Measurements from ENCODE around the gene SETD2. TPM values are rescaled to one million over a fixed set of nuclear protein-coding genes. Genes with fewer than 3 reads are reported as not detected.

Gene SETD2
- total and polyA plus RNA-seq, 4 donors = 7.6 to 37.6 (median 19.0) TPM

- no peak for TF ChIP-seq RXRA (IDR thresholded peaks at IDR 0.05)
- TF ChIP-seq GABPA (IDR thresholded peaks at IDR 0.05 in 1 of 2, conservative IDR thresholded peaks at IDR 0.05 in 1 of 2) = no peak
- no peak for TF ChIP-seq RAD21 (IDR thresholded peaks at IDR 0.05)
- no peak for TF ChIP-seq ZBTB33 (IDR thresholded peaks at IDR 0.05)
- TF ChIP-seq HNF4A (conservative IDR thresholded peaks at IDR 0.05) = no peak
- TF ChIP-seq EGR1 (IDR thresholded peaks at IDR 0.05; ENCODE audit: low read depth in 2 of 2) = no peak
- Histone ChIP-seq H3K4me3 (ENCODE audit: low read depth in 1 of 3, low read length in 3 of 3) (no peak overlapping the region), H3K27ac (ENCODE audit: low read depth in 1 of 2, low read length in 2 of 2) (no peak overlapping the region), H3K36me3 (ENCODE audit: control insufficient read depth in 4 of 4, insufficient read depth in 3 of 4, low read depth in 1 of 4, low read length in 3 of 4) (peaks cover 0 to 29% (median 4%) of the 10 kb centered on the region in 4 donors), H3K4me1 (ENCODE audit: control insufficient read depth in 4 of 4, insufficient read depth in 4 of 4, low read length in 3 of 4) (peaks cover 0 to 10% (median 3%) of the 10 kb centered on the region in 4 donors), H3K27me3 (ENCODE audit: control insufficient read depth in 4 of 4, insufficient read depth in 4 of 4, low read length in 3 of 4) (no peaks in the 10 kb centered on the region), H3K9me3 (ENCODE audit: control insufficient read depth in 4 of 4, low read length in 3 of 4) (no peaks in the 10 kb centered on the region), H3K9ac (ENCODE audit: low read depth in 1 of 2, low read length in 2 of 2) (no peak overlapping the region)
- DNase-seq (ENCODE audit: low spot score) = no peak
- 94% methylated on average over 16 of the region's 16 CpGs for WGBS
Measured at GRCh38 chr3:47007482-47008233, 156.3 kb downstream of the SETD2 start.

- DNase-seq (ENCODE audit: low spot score) = no peak
- 94% methylated on average over 3 of the region's 3 CpGs for WGBS
- TF ChIP-seq CTCF (IDR thresholded peaks at IDR 0.05; ENCODE audit: low read depth, low read length, missing input control) (no peak), HNF4A (conservative IDR thresholded peaks at IDR 0.05) (no peak)
Measured at GRCh38 chr3:47007001-47007400, 156.9 kb downstream of the SETD2 start.

GRCh38 chr3:47006145-47006651, 157.7 kb downstream of the SETD2 start:
- H3K9me3 ChIP-seq (ENCODE audit: control insufficient read depth in 4 of 4, low read length in 3 of 4) = no peaks in the 10 kb centered on the region
- peaks cover 0 to 10% (median 3%) of the 10 kb centered on the region in 4 donors for H3K4me1 ChIP-seq (ENCODE audit: control insufficient read depth in 4 of 4, insufficient read depth in 4 of 4, low read length in 3 of 4)
- 91% methylated on average over 9 of the region's 9 CpGs for WGBS
- no peak overlapping the region for H3K9ac ChIP-seq (ENCODE audit: low read depth in 1 of 2, low read length in 2 of 2)
- peaks cover 0 to 40% (median 7%) of the 10 kb centered on the region in 4 donors for H3K36me3 ChIP-seq (ENCODE audit: control insufficient read depth in 4 of 4, insufficient read depth in 3 of 4, low read depth in 1 of 4, low read length in 3 of 4)
- H3K4me3 ChIP-seq (ENCODE audit: low read depth in 1 of 3, low read length in 3 of 3) = no peak overlapping the region
- no peak overlapping the region for H3K27ac ChIP-seq (ENCODE audit: low read depth in 1 of 2, low read length in 2 of 2)
- TF ChIP-seq FOXA1 (IDR thresholded peaks at IDR 0.05) (no peak), NR2F2 (IDR thresholded peaks at IDR 0.05) (no peak)
- DNase-seq (ENCODE audit: low spot score) = no peak
- H3K27me3 ChIP-seq (ENCODE audit: control insufficient read depth in 4 of 4, insufficient read depth in 4 of 4, low read length in 3 of 4) = no peaks in the 10 kb centered on the region

More at GRCh38 chr3:47007001-47007400, 156.9 kb downstream of the SETD2 start:
- Histone ChIP-seq H3K36me3 (ENCODE audit: control insufficient read depth in 4 of 4, insufficient read depth in 3 of 4, low read depth in 1 of 4, low read length in 3 of 4) (peaks cover 0 to 32% (median 5%) of the 10 kb centered on the region in 4 donors), H3K4me3 (ENCODE audit: low read depth in 1 of 3, low read length in 3 of 3) (no peak overlapping the region), H3K9me3 (ENCODE audit: control insufficient read depth in 4 of 4, low read length in 3 of 4) (no peaks in the 10 kb centered on the region), H3K9ac (ENCODE audit: low read depth in 1 of 2, low read length in 2 of 2) (no peak overlapping the region), H3K4me1 (ENCODE audit: control insufficient read depth in 4 of 4, insufficient read depth in 4 of 4, low read length in 3 of 4) (peaks cover 0 to 10% (median 3%) of the 10 kb centered on the region in 4 donors), H3K27me3 (ENCODE audit: control insufficient read depth in 4 of 4, insufficient read depth in 4 of 4, low read length in 3 of 4) (no peaks in the 10 kb centered on the region), H3K27ac (ENCODE audit: low read depth in 1 of 2, low read length in 2 of 2) (no peak overlapping the region)
